ENCODE results near the gene SUSD1.

SUSD1 gene

GRCh38 chr9:112118009-112118408 is 57.1 kb downstream of the SUSD1 start:
- Histone ChIP-seq H3K79me2 (ENCODE audit: insufficient read depth, low read length) (no peaks in the 10 kb centered on the region), H3K27ac (ENCODE audit: low read depth, low read length) (no peak overlapping the region), H3K9ac (ENCODE audit: low read length) (no peak overlapping the region), H3F3A (ENCODE audit: insufficient read depth) (no peaks in the 10 kb centered on the region), H3K9me2 (replicated peaks; ENCODE audit: insufficient read depth, low read length) (no peaks in the 10 kb centered on the region), H2AFZ (ENCODE audit: low read depth, low read length, severe bottlenecking) (no peak overlapping the region), H4K20me1 (ENCODE audit: low read depth, low read length) (no peaks in the 10 kb centered on the region), H3K4me3 (ENCODE audit: insufficient read depth, low read length, poor library complexity, severe bottlenecking) (no peak overlapping the region), H3K36me3 (ENCODE audit: low read length) (no peaks in the 10 kb centered on the region), H3K27me3 (ENCODE audit: low read length) (no peaks in the 10 kb centered on the region), H3K4me2 (ENCODE audit: low read depth, low read length, poor library complexity, severe bottlenecking) (no peak overlapping the region), H3K9me3 (ENCODE audit: insufficient read depth, low read length) (no peaks in the 10 kb centered on the region)
- TF ChIP-seq EZH2phosphoT487 (conservative IDR thresholded peaks at IDR 0.05; ENCODE audit: low read length) (no peak), CTCF (IDR thresholded peaks at IDR 0.05; ENCODE audit: insufficient read depth, low read length, poor library complexity, severe bottlenecking) (no peak)

DNA sequence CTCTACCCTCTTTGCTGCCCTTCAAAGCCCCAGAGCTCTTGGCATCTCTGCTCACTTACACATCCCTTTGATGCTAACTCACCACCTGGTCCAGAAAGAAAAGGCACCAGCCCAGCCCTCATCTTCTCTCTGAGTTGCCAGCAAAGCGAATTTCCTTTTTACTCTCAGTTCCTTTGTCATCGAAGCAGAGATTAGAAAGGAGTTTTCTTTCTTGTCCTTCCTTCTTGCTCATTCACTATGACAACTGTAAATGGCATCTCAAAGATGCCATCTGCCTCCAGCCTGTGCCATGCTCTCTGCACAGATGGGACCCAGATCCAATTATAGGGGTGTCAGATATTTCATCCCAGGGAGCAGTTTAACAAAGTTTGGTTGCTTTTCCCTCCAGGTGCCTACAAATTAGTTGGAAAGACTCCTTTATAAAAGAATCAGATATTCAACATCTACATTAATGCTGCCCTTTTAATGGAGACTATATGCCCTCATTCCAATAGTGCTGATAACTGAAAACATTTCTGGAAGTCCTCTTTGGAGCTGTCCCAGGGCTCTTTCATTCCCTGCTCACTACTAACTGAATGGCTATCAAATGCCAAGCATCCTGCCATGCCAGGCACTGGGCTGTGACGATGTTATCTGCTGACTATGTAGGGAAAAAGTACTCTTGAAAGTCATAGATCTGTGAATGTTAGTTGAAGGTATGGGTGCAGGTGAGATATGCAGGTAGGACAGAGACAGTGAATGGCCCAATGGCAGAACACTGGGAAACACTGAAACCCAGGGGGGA is 58.9 kb downstream of the SUSD1 start:
- Histone ChIP-seq H3K4me2 (ENCODE audit: low read depth, low read length, poor library complexity, severe bottlenecking) (no peak overlapping the region), H3K9ac (ENCODE audit: low read length) (no peak overlapping the region), H3K9me2 (replicated peaks; ENCODE audit: insufficient read depth, low read length) (no peaks in the 10 kb centered on the region), H3F3A (ENCODE audit: insufficient read depth) (no peaks in the 10 kb centered on the region), H4K20me1 (ENCODE audit: low read depth, low read length) (no peaks in the 10 kb centered on the region), H3K4me3 (ENCODE audit: insufficient read depth, low read length, poor library complexity, severe bottlenecking) (no peak overlapping the region), H3K36me3 (ENCODE audit: low read length) (no peaks in the 10 kb centered on the region), H3K79me2 (ENCODE audit: insufficient read depth, low read length) (no peaks in the 10 kb centered on the region), H3K27me3 (ENCODE audit: low read length) (no peaks in the 10 kb centered on the region), H3K9me3 (ENCODE audit: insufficient read depth, low read length) (no peaks in the 10 kb centered on the region), H2AFZ (ENCODE audit: low read depth, low read length, severe bottlenecking) (no peak overlapping the region), H3K27ac (ENCODE audit: low read depth, low read length) (no peak overlapping the region)
- TF ChIP-seq EZH2phosphoT487 (conservative IDR thresholded peaks at IDR 0.05; ENCODE audit: low read length) (no peak), CTCF (IDR thresholded peaks at IDR 0.05; ENCODE audit: insufficient read depth, low read length, poor library complexity, severe bottlenecking) (no peak)

DNA sequence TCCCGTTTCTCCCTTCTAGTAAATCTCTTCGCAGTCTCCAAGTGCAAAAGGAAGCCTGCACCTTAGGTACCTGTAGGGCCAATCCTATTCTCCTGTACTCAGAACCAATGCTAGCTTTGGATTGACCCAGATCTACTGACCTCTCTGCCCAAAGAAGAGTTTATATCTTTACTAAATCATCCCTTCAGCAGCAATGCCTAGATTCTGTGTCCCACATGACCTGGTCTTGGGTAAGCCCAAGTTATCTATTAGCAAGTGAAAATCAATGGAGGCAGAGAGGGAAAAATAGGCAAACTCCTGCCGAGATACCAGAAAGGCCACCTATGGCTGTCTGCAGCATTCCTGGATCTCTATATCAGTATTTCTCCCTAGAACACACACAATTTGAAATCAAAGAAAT is 60.0 kb downstream of the SUSD1 start:
- Histone ChIP-seq H3K79me2 (ENCODE audit: insufficient read depth, low read length) (no peaks in the 10 kb centered on the region), H3K9me3 (ENCODE audit: insufficient read depth, low read length) (no peaks in the 10 kb centered on the region), H3K4me2 (ENCODE audit: low read depth, low read length, poor library complexity, severe bottlenecking) (no peak overlapping the region), H3K4me3 (ENCODE audit: insufficient read depth, low read length, poor library complexity, severe bottlenecking) (no peak overlapping the region), H2AFZ (ENCODE audit: low read depth, low read length, severe bottlenecking) (no peak overlapping the region), H3K27ac (ENCODE audit: low read depth, low read length) (no peak overlapping the region), H3K9ac (ENCODE audit: low read length) (no peak overlapping the region), H3K27me3 (ENCODE audit: low read length) (no peaks in the 10 kb centered on the region), H3K9me2 (replicated peaks; ENCODE audit: insufficient read depth, low read length) (no peaks in the 10 kb centered on the region), H3K36me3 (ENCODE audit: low read length) (no peaks in the 10 kb centered on the region), H3F3A (ENCODE audit: insufficient read depth) (no peaks in the 10 kb centered on the region), H4K20me1 (ENCODE audit: low read depth, low read length) (no peaks in the 10 kb centered on the region)
- no peak for TF ChIP-seq EZH2phosphoT487 (conservative IDR thresholded peaks at IDR 0.05; ENCODE audit: low read length)
- no peak for TF ChIP-seq CTCF (IDR thresholded peaks at IDR 0.05; ENCODE audit: insufficient read depth, low read length, poor library complexity, severe bottlenecking)

All from SU-DHL-6 (cell line).